Heart left ventricle (tissue), 16 donors: ENCODE results near the gene PCBP3. TPM values are rescaled to one million over a fixed set of nuclear protein-coding genes. Genes with fewer than 3 reads are reported as not detected.
A peak's percentile ranks its signal among the peaks of the same experiment; 100 is the strongest.

Experiments used
- ATAC-seq, 4 donors: fragments of 200-7000 bp; cut with Tn5 transposase; one replicate each; pipeline ENCODE4 v1.9.1; 2020 to 2022; ENCODE audit warnings: moderate library complexity in 4 of 4, mild to moderate bottlenecking in 3 of 4, moderate number of reproducible peaks in 1 of 4
- DNase-seq, 5 donors: peaks; one replicate each; pipeline ENCODE4 v3.0.0-alpha.2; 2020
- H3K27ac ChIP-seq, 12 donors: fragments of 200-600 bp; sonication (generic) in 4 of 12; one replicate each; pipeline versions ENCODE4 v1.5.0 to v1.8.0; 2016 to 2022; ENCODE audit warnings: mild to moderate bottlenecking in 2 of 12
- H3K27me3 ChIP-seq, 9 donors: fragments of 200-600 bp; sonication (generic) in 2 of 9; one replicate each; pipeline versions ENCODE4 v1.5.1 to v1.8.0; 2016 to 2022; ENCODE audit warnings: mild to moderate bottlenecking in 3 of 9
- H3K36me3 ChIP-seq, 9 donors: fragments of 200-600 bp; sonication (generic) in 2 of 9; one replicate each; pipeline versions ENCODE4 v1.5.0 to v1.8.0; 2018 to 2022; ENCODE audit warnings: mild to moderate bottlenecking in 2 of 9
- H3K4me1 ChIP-seq, 12 donors: fragments of 200-600 bp; sonication (generic) in 4 of 12; one replicate each; pipeline versions ENCODE4 v1.5.0 to v1.8.0; 2016 to 2022; ENCODE audit warnings: mild to moderate bottlenecking in 3 of 12
- H3K4me3 ChIP-seq, 12 donors: fragments of 200-600 bp; sonication (generic) in 4 of 12; one replicate each; pipeline versions ENCODE4 v1.5.0 to v1.8.0; 2017 to 2022; ENCODE audit warnings: mild to moderate bottlenecking in 9 of 12, moderate library complexity in 4 of 12
- H3K9me3 ChIP-seq, 12 donors: fragments of 200-600 bp; sonication (generic) in 4 of 12; one replicate each; pipeline versions ENCODE4 v1.5.0 to v1.8.0; 2016 to 2022; ENCODE audit warnings: mild to moderate bottlenecking in 1 of 12
- POLR2A ChIP-seq, 2 donors: fragments of 450-650 bp; IDR thresholded peaks; one replicate each; pipeline ENCODE4 v1.6.1; 2017; ENCODE audit warnings: antibody characterized with exemption in 2 of 2, mild to moderate bottlenecking in 2 of 2, moderate library complexity in 2 of 2
- WGBS, 4 donors: extraction: QIAGEN DNeasy Blood & Tissue Kit in 2 of 4; methylation state at CpG; one replicate each; pipeline versions ENCODE4 v1.1.5 to v1.1.7; 2013 to 2018; 5-methylcytosine and 5-hydroxymethylcytosine counted together
- intact Hi-C, 10 donors: fragments of 100-400 bp; cut with DNase I; formaldehyde crosslinking; loops; one replicate each; pipeline versions ENCODE4 v1.11.1 to v1.14.2; 2022
- polyA plus RNA-seq, 2 donors: library from polyadenylated mRNA; stranded (reverse); fragments of 200-250 nt; gene quantifications; one replicate each; pipeline ENCODE4 v1.2.3, GENCODE V29; 2013
- total RNA-seq, 9 donors: library from RNA; depleted of rRNA in 2 of 9; stranded (reverse); fragments of >200 nt in 2 of 9; fragmentation: NEBNext Ultra II Directional in 3 of 9; extraction: Animal tissue kit (Norgen Biotek cat#: 25700) in 3 of 9; gene quantifications; one replicate each; pipeline versions ENCODE4 v1.1.0 to v1.2.4, GENCODE V29; 2016 to 2023
- TF ChIP-seq, protein P1 (sequence below), 12 donors: fragments of 200-600 bp; sonication (generic) in 4 of 12; IDR thresholded peaks; one replicate each; pipeline versions ENCODE4 v1.5.0 to v1.8.0; 2018 to 2022; ENCODE audit warnings: antibody characterized with exemption in 12 of 12, mild to moderate bottlenecking in 5 of 12
- donor health status: ischemic (EF 13 %, LVEDD 7.1; RV severe dilation, severe dysfunction).
- donor health status: healthy with polysubstance abuse.
- donor health status: DM: no; HTN: yes; CAD: no.
- donor health status: DM: no; HTN: no; CAD: no.
- donor health status: ischemic (EF 25% LVEDD 6.9; RV normal size, moderate dysfunction).
- donor health status: ischemic (EF 25% LVEDD 5.7; RV mildly dilated, moderate dysfunction).
- donor health status: healthy.
- donor health status: DM: yes; HTN: yes; CAD: no.
- donor health status: ischemic (EF 35%, LVEDD 5.7; RV mildly dilated, moderate dysfunction).
- donor health status: nonischemic (EF 11% LVEDD 7.7; RV severe dilation, severe dysfunction).
- donor health status: DM: yes; HTN: yes; CAD: no.
- donor health status: PGD.
- donor health status: ischemic (EF 29% LVEDD 5.4; RV normal size, mild dysfunction).
- donor health status: nonischemic (EF 23%, LVEDD 6.1; RV moderate dilation, normal function).

The PCBP3 gene
- total and polyA plus RNA-seq, 11 donors: 0.72 to 11.4 (median 2.5) TPM; not detected in 1

- ATAC-seq (no peak), DNase-seq (peak in 1 of 5 donors; percentile 24)
- Histone ChIP-seq H3K27me3 (no peaks in the 10 kb centered on the region), H3K36me3 (no peaks in the 10 kb centered on the region), H3K27ac (no peak overlapping the region), H3K4me3 (no peak overlapping the region), H3K9me3 (no peaks in the 10 kb centered on the region), H3K4me1 (peaks cover 0 to 22% (median 9%) of the 10 kb centered on the region in 12 donors)
- TF ChIP-seq, protein P1, sequence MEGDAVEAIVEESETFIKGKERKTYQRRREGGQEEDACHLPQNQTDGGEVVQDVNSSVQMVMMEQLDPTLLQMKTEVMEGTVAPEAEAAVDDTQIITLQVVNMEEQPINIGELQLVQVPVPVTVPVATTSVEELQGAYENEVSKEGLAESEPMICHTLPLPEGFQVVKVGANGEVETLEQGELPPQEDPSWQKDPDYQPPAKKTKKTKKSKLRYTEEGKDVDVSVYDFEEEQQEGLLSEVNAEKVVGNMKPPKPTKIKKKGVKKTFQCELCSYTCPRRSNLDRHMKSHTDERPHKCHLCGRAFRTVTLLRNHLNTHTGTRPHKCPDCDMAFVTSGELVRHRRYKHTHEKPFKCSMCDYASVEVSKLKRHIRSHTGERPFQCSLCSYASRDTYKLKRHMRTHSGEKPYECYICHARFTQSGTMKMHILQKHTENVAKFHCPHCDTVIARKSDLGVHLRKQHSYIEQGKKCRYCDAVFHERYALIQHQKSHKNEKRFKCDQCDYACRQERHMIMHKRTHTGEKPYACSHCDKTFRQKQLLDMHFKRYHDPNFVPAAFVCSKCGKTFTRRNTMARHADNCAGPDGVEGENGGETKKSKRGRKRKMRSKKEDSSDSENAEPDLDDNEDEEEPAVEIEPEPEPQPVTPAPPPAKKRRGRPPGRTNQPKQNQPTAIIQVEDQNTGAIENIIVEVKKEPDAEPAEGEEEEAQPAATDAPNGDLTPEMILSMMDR (IDR thresholded peaks at IDR 0.05): no peak
- no peak for TF ChIP-seq POLR2A (IDR thresholded peaks at IDR 0.05)
- intact Hi-C loops: no loop called here
- WGBS, 4 donors: 89 to 96% (median 93%) methylated on average over 9 to 16 of the region's 16 CpGs
Observed at GRCh38 chr21:45947296-45947695, 303.8 kb downstream of the PCBP3 start.

DNA sequence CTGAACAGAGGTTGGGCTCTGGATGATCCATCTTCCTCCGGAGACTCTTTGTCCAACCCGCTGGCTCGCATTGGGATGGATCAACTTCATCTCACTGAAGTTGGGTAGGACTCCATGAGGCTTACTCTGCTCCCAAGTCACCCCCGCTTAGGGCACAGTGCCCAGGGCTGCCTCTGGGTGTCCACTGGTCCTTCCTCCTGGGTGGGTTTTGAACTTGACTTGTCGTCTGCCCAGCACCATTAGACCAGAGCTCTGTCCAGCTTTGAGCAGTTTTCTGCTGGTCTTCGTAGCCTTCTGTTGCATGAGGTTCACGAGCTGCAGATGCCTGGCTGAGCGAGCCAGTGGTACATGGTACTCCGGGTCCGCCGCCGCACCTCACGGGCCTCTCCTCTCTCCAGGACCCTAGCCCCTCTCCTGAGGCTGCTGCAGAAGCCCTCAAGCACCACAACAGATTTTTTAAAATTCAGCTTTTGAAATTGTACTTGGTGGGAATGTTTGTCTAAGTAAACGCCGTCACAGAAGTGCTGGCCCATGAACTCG is 304.3 kb downstream of the PCBP3 start:
- H3K9me3 ChIP-seq: no peaks in the 10 kb centered on the region
- ATAC-seq (no peak), DNase-seq (peak in 1 of 5 donors; percentile 18)
- WGBS, 4 donors: 93 to 95% (median 94%) methylated on average over 16 of the region's 16 CpGs
- no peaks in the 10 kb centered on the region for H3K36me3 ChIP-seq
- peaks cover 0 to 22% (median 9%) of the 10 kb centered on the region in 12 donors for H3K4me1 ChIP-seq
- no peaks in the 10 kb centered on the region for H3K27me3 ChIP-seq
- TF ChIP-seq, protein P1 (IDR thresholded peaks at IDR 0.05): no peak
- no peak for TF ChIP-seq POLR2A (IDR thresholded peaks at IDR 0.05)
- no peak overlapping the region for H3K27ac ChIP-seq
- intact Hi-C loops: no loop called here
- no peak overlapping the region for H3K4me3 ChIP-seq

DNA sequence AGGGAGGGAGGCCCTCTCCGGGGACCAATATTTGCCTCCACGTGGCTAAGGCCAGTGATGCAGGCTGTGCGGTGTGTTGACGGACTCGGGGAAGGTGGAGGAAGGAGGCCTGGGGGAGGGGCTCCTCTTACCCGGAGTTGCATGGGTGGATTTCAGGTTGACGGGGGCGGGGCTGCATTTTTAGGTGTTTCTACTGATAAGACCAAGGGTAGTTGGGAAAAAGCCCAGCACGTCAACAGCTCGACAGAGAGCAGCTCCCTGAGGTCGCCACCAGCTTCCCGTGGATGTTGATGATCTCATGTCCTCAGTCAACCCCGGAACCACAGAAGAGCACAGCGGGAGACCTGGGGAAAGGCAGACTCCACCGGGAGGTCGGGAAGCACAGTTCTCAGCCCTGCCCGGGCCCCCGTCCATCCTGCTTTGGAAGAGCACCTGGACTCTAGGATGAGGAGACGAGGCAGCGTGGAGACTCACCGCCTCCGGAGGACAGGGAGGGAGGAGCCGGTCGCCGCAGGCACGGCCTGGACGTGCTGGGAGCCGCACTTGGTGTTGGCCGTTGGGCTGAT is 305.1 kb downstream of the PCBP3 start:
- Histone ChIP-seq H3K27ac (peak overlapping the region in 3 of 12 donors; percentile 31 to 74 (median 71)), H3K9me3 (no peaks in the 10 kb centered on the region), H3K4me3 (no peak overlapping the region), H3K36me3 (no peaks in the 10 kb centered on the region), H3K27me3 (no peaks in the 10 kb centered on the region), H3K4me1 (peaks cover 0 to 31% (median 15%) of the 10 kb centered on the region in 12 donors)
- WGBS, 4 donors: 44 to 60% (median 49%) methylated on average over 29 of the region's 29 CpGs
- DNase-seq (peak in 1 of 5 donors; percentile 45), ATAC-seq (no peak)
- intact Hi-C loops: no loop called here
- TF ChIP-seq POLR2A (IDR thresholded peaks at IDR 0.05): no peak
- TF ChIP-seq, protein P1 (IDR thresholded peaks at IDR 0.05): no peak

GRCh38 chr21:45949928-45950739 is 306.6 kb downstream of the PCBP3 start:
- Histone ChIP-seq H3K27ac (peak overlapping the region in 7 of 12 donors; percentile 18 to 74 (median 45)), H3K4me3 (peak overlapping the region in 1 of 12 donors; percentile 13), H3K9me3 (no peaks in the 10 kb centered on the region), H3K4me1 (peaks cover 0 to 42% (median 20%) of the 10 kb centered on the region in 12 donors), H3K36me3 (no peaks in the 10 kb centered on the region), H3K27me3 (no peaks in the 10 kb centered on the region)
- ATAC-seq (peak in 1 of 4 donors; percentile 7), DNase-seq (peak in 1 of 5 donors; percentile 43)
- no peak for TF ChIP-seq POLR2A (IDR thresholded peaks at IDR 0.05)
- TF ChIP-seq, protein P1 (IDR thresholded peaks at IDR 0.05): no peak
- WGBS, 4 donors: 80 to 85% (median 83%) methylated on average over 15 to 35 of the region's 35 CpGs
- intact Hi-C loops: no loop called here
